Measurements from ENCODE around the gene PARD3.

The PARD3 gene

GRCh38 chr10:34768261-34768971 is 46.7 kb downstream of the PARD3 start:
- Histone ChIP-seq H4K20me1 (ENCODE audit: insufficient read depth, low read length) (peaks cover 70% of the 10 kb centered on the region), H3K27ac (ENCODE audit: low read length) (no peak overlapping the region)
- ATAC-seq (ENCODE audit: insufficient read depth, low read depth), result no peak

GRCh38 chr10:34766811-34767494 is 48.1 kb downstream of the PARD3 start:
- Histone ChIP-seq H2AFZ (ENCODE audit: low read depth, low read length) (no peak overlapping the region), H3K4me1 (ENCODE audit: insufficient read depth, low read length) (no peaks in the 10 kb centered on the region), H3K36me3 (ENCODE audit: insufficient read depth, low read length) (no peaks in the 10 kb centered on the region), H3K4me2 (ENCODE audit: insufficient read depth, low read length) (no peak overlapping the region), H3K27ac (ENCODE audit: low read length) (no peak overlapping the region), H3K9me3 (ENCODE audit: insufficient read depth, low read length, severe bottlenecking) (no peaks in the 10 kb centered on the region), H3K4me3 (ENCODE audit: low read depth in 1 of 2, low read length in 2 of 2) (no peak overlapping the region), H3K27me3 (ENCODE audit: insufficient read depth, low read length, poor library complexity) (no peaks in the 10 kb centered on the region), H3K9ac (ENCODE audit: low read depth, low read length) (no peak overlapping the region), H3K79me2 (ENCODE audit: insufficient read depth, low read length) (peaks cover 99% of the 10 kb centered on the region), H4K20me1 (ENCODE audit: insufficient read depth, low read length) (peaks cover 76% of the 10 kb centered on the region)
- DNase-seq (no peak), ATAC-seq (ENCODE audit: insufficient read depth, low read depth) (no peak)
- TF ChIP-seq CTCF (IDR thresholded peaks at IDR 0.05; ENCODE audit: borderline replicate concordance, extremely low read depth, low read length, poor library complexity, severe bottlenecking) (no peak), EZH2 (IDR thresholded peaks at IDR 0.05; ENCODE audit: borderline replicate concordance, low read depth, low read length, severe bottlenecking) (no peak)

More at GRCh38 chr10:34768261-34768971, 46.7 kb downstream of the PARD3 start:
- no peak for TF ChIP-seq EZH2 (IDR thresholded peaks at IDR 0.05; ENCODE audit: borderline replicate concordance, low read depth, low read length, severe bottlenecking)
- no peak for TF ChIP-seq CTCF (IDR thresholded peaks at IDR 0.05; ENCODE audit: borderline replicate concordance, extremely low read depth, low read length, poor library complexity, severe bottlenecking)
- Histone ChIP-seq H2AFZ (ENCODE audit: low read depth, low read length) (no peak overlapping the region), H3K79me2 (ENCODE audit: insufficient read depth, low read length) (peaks cover 97% of the 10 kb centered on the region), H3K4me2 (ENCODE audit: insufficient read depth, low read length) (no peak overlapping the region), H3K4me1 (ENCODE audit: insufficient read depth, low read length) (no peaks in the 10 kb centered on the region), H3K9me3 (ENCODE audit: insufficient read depth, low read length, severe bottlenecking) (no peaks in the 10 kb centered on the region), H3K4me3 (ENCODE audit: low read depth in 1 of 2, low read length in 2 of 2) (no peak overlapping the region), H3K9ac (ENCODE audit: low read depth, low read length) (no peak overlapping the region), H3K27me3 (ENCODE audit: insufficient read depth, low read length, poor library complexity) (no peaks in the 10 kb centered on the region), H3K36me3 (ENCODE audit: insufficient read depth, low read length) (no peaks in the 10 kb centered on the region)
- no peak for DNase-seq

DNA sequence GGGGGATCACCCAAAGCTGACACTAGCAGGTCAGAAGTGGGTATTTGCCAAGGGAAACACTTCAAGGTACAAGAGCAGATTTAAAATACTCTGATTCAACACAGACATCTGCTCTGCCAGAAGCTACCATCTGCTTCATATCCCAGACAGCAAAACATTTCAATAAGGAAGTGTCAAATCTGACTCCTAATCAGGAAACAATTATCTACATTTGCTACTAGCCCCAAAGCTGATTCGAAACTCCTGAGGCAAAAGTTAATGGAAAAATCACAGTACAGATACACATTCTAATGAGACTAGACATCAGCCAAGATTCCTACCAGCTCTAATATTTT is 48.9 kb downstream of the PARD3 start:
- no peaks in the 10 kb centered on the region for H3K36me3 ChIP-seq (ENCODE audit: insufficient read depth, low read length)
- ATAC-seq (ENCODE audit: insufficient read depth, low read depth) (no peak), DNase-seq (no peak)
- no peak overlapping the region for H3K9ac ChIP-seq (ENCODE audit: low read depth, low read length)
- no peak for TF ChIP-seq EZH2 (IDR thresholded peaks at IDR 0.05; ENCODE audit: borderline replicate concordance, low read depth, low read length, severe bottlenecking)
- no peak for TF ChIP-seq CTCF (IDR thresholded peaks at IDR 0.05; ENCODE audit: borderline replicate concordance, extremely low read depth, low read length, poor library complexity, severe bottlenecking)
- no peaks in the 10 kb centered on the region for H3K4me1 ChIP-seq (ENCODE audit: insufficient read depth, low read length)
- H3K79me2 ChIP-seq (ENCODE audit: insufficient read depth, low read length), result peaks cover 98% of the 10 kb centered on the region
- H2AFZ ChIP-seq (ENCODE audit: low read depth, low read length), result no peak overlapping the region
- no peaks in the 10 kb centered on the region for H3K9me3 ChIP-seq (ENCODE audit: insufficient read depth, low read length, severe bottlenecking)
- H3K27me3 ChIP-seq (ENCODE audit: insufficient read depth, low read length, poor library complexity), result no peaks in the 10 kb centered on the region
- H3K4me3 ChIP-seq (ENCODE audit: low read depth in 1 of 2, low read length in 2 of 2), result no peak overlapping the region
- H3K27ac ChIP-seq (ENCODE audit: low read length), result no peak overlapping the region
- no peak overlapping the region for H3K4me2 ChIP-seq (ENCODE audit: insufficient read depth, low read length)
- peaks cover 75% of the 10 kb centered on the region for H4K20me1 ChIP-seq (ENCODE audit: insufficient read depth, low read length)
